Stimulated activated memory B cell treated with anti-CD40 and anti-IgM and Interleukin-4, amounts not matched to agents 10 μg/mL and 1 μg/mL and 100 μg/mL, for 72 hours (primary cell): ENCODE measurements around the gene CCL22.

Source experiments
- ATAC-seq: fragments of 150-1000 bp; cut with Tn5 transposase; 2 replicates; pipeline ENCODE4 v1.10.0; 2021
- H3K27ac Mint-ChIP-seq: one replicate; pipeline ENCODE4 v1.8.0; 2022; ENCODE audit warnings: mild to moderate bottlenecking, mixed read lengths
- H3K27me3 Mint-ChIP-seq: one replicate; pipeline ENCODE4 v1.8.0; 2022; ENCODE audit warnings: mixed read lengths
- H3K36me3 Mint-ChIP-seq: one replicate; pipeline ENCODE4 v1.8.0; 2022; ENCODE audit warnings: mixed read lengths
- H3K4me1 Mint-ChIP-seq: one replicate; pipeline ENCODE4 v1.8.0; 2022; ENCODE audit warnings: mixed read lengths
- H3K4me3 Mint-ChIP-seq: one replicate; pipeline ENCODE4 v1.8.0; 2022; ENCODE audit warnings: mild to moderate bottlenecking, moderate library complexity, mixed read lengths
- H3K9me3 Mint-ChIP-seq: one replicate; pipeline ENCODE4 v1.8.0; 2022; ENCODE audit warnings: mixed read lengths

The CCL22 gene

DNA sequence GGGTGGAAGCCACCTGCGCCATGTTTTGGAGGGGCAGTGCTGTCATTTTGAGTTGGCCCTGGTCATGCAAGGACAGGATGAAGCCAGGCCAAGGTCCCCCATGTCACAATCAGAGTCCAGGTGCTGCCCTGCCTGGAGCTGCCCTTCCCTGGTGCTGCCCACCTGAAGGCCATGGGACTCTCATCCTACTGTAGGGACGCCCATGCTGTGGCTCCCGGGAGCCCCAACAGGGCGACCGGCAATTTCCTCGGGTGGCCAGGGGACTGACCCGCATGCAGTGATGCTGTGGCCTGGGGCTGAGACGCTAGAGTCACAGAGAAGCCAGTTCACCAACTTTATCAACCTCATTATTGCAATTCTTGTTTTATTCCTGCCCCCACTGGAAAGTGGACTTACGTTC is 54.0 kb downstream of the CCL22 start:
- no peaks in the 10 kb centered on the region for H3K27me3 Mint-ChIP-seq
- H3K36me3 Mint-ChIP-seq, result peaks cover 32% of the 10 kb centered on the region
- peaks cover 84% of the 10 kb centered on the region for H3K4me1 Mint-ChIP-seq
- peak overlapping the region; percentile 89 for H3K27ac Mint-ChIP-seq
- H3K4me3 Mint-ChIP-seq, result peak overlapping the region; percentile 85
- H3K9me3 Mint-ChIP-seq, result no peaks in the 10 kb centered on the region
- no peak for ATAC-seq

DNA sequence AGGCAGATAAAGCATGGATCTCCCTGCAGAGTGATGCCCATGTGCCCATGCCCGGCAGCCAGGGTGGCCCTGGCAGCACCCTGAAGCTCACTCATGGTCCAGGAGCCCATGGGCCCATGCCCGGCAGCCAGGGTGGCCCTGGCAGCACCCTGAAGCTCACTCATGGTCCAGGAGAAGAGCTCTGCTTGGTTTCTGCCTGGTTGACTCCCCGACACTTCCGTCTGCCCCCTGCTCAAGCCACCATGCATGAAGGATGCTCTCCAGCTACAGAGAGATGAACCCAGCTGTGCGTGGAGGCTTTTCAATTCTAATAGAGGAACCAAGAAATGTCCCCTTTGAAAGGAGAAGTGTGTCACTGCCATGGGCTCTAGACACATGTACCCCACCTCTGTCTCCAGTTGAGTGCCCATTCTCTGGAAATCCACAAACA is 54.7 kb downstream of the CCL22 start:
- peak; percentile 87 for ATAC-seq
- peak overlapping the region; percentile 85 for H3K4me3 Mint-ChIP-seq
- peak overlapping the region; percentile 89 for H3K27ac Mint-ChIP-seq
- no peaks in the 10 kb centered on the region for H3K27me3 Mint-ChIP-seq
- H3K36me3 Mint-ChIP-seq, result peaks cover 32% of the 10 kb centered on the region
- no peaks in the 10 kb centered on the region for H3K9me3 Mint-ChIP-seq
- H3K4me1 Mint-ChIP-seq, result peaks cover 90% of the 10 kb centered on the region

DNA sequence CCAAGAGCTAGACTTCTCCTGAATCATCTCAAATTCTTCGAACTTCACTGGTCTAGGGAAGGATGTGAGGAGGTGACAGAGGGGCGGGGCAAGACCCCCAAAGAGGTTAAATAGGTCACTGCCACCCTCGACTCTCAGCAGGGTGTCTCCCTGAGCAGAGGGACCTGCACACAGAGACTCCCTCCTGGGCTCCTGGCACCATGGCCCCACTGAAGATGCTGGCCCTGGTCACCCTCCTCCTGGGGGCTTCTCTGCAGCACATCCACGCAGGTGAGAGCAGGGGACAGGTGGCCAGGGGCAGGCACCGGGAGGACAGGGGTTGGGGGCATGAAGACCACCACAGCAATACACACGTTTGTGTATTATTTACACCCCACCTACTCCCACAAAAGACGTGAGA is 55.1 kb downstream of the CCL22 start:
- peaks cover 94% of the 10 kb centered on the region for H3K4me1 Mint-ChIP-seq

More for the DNA sequence above, 55.1 kb downstream of the CCL22 start:
- Mint-ChIP-seq H3K9me3 (no peaks in the 10 kb centered on the region), H3K4me3 (peak overlapping the region; percentile 85), H3K36me3 (peaks cover 32% of the 10 kb centered on the region), H3K27me3 (no peaks in the 10 kb centered on the region), H3K27ac (peak overlapping the region; percentile 89)
- peak; percentile 60 for ATAC-seq
